OCI-LY3 (cell line): Measurements from ENCODE around the gene FFAR4.

ENCODE experiments used
- CTCF ChIP-seq: fragments of 200-600, 300-600 bp; sonication (generic); IDR thresholded peaks from 2 replicates; pipeline ENCODE4 v1.5.1; 2014; ENCODE audit warnings: antibody characterized with exemption, low read length, low read depth
- EZH2phosphoT487 ChIP-seq: fragments of 200-600 bp; shearing (Covaris generic); IDR thresholded peaks from 2 replicates; pipeline ENCODE4 v1.6.1; 2018; ENCODE audit warnings: antibody characterized with exemption, mixed run types, low read depth

- TF ChIP-seq CTCF (no peak), EZH2phosphoT487 (no peak)
Measured at GRCh38 chr10:93594518-93594917, 28.1 kb downstream of the FFAR4 start.
